OCI-LY7 (cell line): Measurements from ENCODE around the gene SPPL3. TPM values are rescaled to one million over a fixed set of nuclear protein-coding genes. Genes with fewer than 3 reads are reported as not detected.

Source experiments
- BruUV-seq: library from RNA; stranded (reverse); fragments of 400-500 nt; replicated peaks from 2 replicates; lab custom pipeline; 2021; lab: Mats Ljungman, UMichigan
- CTCF ChIA-PET: fragments of 300-600 bp; sonication (Branson Sonifier 250); formaldehyde crosslinking; loops from one replicate; lab custom pipeline; 2022; ENCODE audit warnings: antibody characterized with exemption; ENCODE audit not compliant: unreplicated experiment; lab: Charles Lee
- POLR2A ChIA-PET: fragments of 300-600 bp; sonication (Branson Sonifier 250); formaldehyde crosslinking; loops from one replicate; lab custom pipeline; 2022; ENCODE audit warnings: antibody characterized with exemption; lab: Charles Lee
- DNase-seq: peaks from one replicate; pipeline ENCODE4 v3.0.0-alpha.2; 2015; ENCODE audit warnings: low spot score
- H2AFZ ChIP-seq: fragments of 200-600 bp; sonication (generic), shearing (Covaris generic); 2 replicates; pipeline ENCODE4 v1.6.1; 2014; ENCODE audit warnings: mild to moderate bottlenecking, antibody characterized with exemption, low read length, moderate library complexity
- H3K27ac ChIP-seq: fragments of 200-600 bp; sonication (generic); 2 replicates; pipeline ENCODE4 v1.5.1; 2014; ENCODE audit warnings: mixed run types, low read depth, mild to moderate bottlenecking, moderate library complexity, low read length, inconsistent platforms; ENCODE audit not compliant: poor library complexity, severe bottlenecking
- H3K36me3 ChIP-seq: fragments of 200-600 bp; sonication (generic); 2 replicates; pipeline ENCODE4 v1.6.1; 2014; ENCODE audit warnings: mild to moderate bottlenecking, antibody characterized with exemption, low read length, moderate library complexity, mixed read lengths; ENCODE audit not compliant: insufficient read depth
- H3K4me1 ChIP-seq: fragments of 200-600 bp; sonication (generic); 2 replicates; pipeline ENCODE4 v1.5.1; 2014; ENCODE audit warnings: mild to moderate bottlenecking, low read length; ENCODE audit not compliant: insufficient read depth, poor library complexity, severe bottlenecking
- H3K4me2 ChIP-seq: fragments of 200-600 bp; sonication (generic); 2 replicates; pipeline ENCODE4 v1.6.1; 2014; ENCODE audit warnings: mild to moderate bottlenecking, low read length
- H3K4me3 ChIP-seq: fragments of 200-600 bp; sonication (generic); 2 replicates; pipeline ENCODE4 v1.5.1; 2014; ENCODE audit warnings: mild to moderate bottlenecking, low read depth, low read length; ENCODE audit not compliant: poor library complexity, severe bottlenecking
- H3K79me2 ChIP-seq: fragments of 200-600 bp; sonication (generic); 2 replicates; pipeline ENCODE4 v1.6.1; 2016; ENCODE audit warnings: low read depth, mild to moderate bottlenecking, low read length, moderate library complexity, mixed read lengths; ENCODE audit not compliant: insufficient read depth
- H3K9me2 ChIP-seq: fragments of 200-600 bp; sonication (generic); 2 replicates; pipeline ENCODE4 v1.6.1; 2016; ENCODE audit warnings: mild to moderate bottlenecking, low read length, mixed read lengths; ENCODE audit not compliant: insufficient read depth
- H3K9me3 ChIP-seq: fragments of 200-600 bp; sonication (generic); 2 replicates; pipeline ENCODE4 v1.6.1; 2014; ENCODE audit warnings: mild to moderate bottlenecking, mixed run types, low read length, mixed read lengths
- H4K20me1 ChIP-seq: fragments of 200-600 bp; sonication (generic); 2 replicates; pipeline ENCODE4 v1.6.1; 2014; ENCODE audit warnings: mild to moderate bottlenecking, antibody characterized with exemption, low read length, moderate library complexity, mixed read lengths; ENCODE audit not compliant: insufficient read depth
- EZH2phosphoT487 ChIP-seq: fragments of 200-600 bp; sonication (generic); IDR thresholded peaks from 2 replicates; pipeline ENCODE4 v1.6.1; 2018; ENCODE audit warnings: low read depth, borderline replicate concordance, mild to moderate bottlenecking, mixed run types, antibody characterized with exemption, low read length, moderate library complexity, mixed read lengths
- intact Hi-C: fragments of 100-400 bp; cut with micrococcal nuclease; formaldehyde crosslinking; loops from one replicate; pipeline ENCODE4 v1.10.0; 2022; ENCODE audit not compliant: unreplicated experiment
- total RNA-seq, 2 experiments: library from RNA; depleted of rRNA in 1 of 2; stranded (reverse); fragments of >200 nt in 1 of 2; shearing (Covaris generic) in 1 of 2; gene quantifications; 2 replicates each; pipeline ENCODE4 v1.2.3, GENCODE V29; 2014 to 2022
- TF ChIP-seq, protein P1 (sequence below): fragments of 200-600 bp; sonication (generic); conservative IDR thresholded peaks from 2 replicates; pipeline ENCODE4 v1.5.1; 2014; ENCODE audit warnings: mild to moderate bottlenecking, antibody characterized with exemption, low read length, moderate library complexity, mixed read lengths

The SPPL3 gene
- total RNA-seq, 2 experiments from 2014 or later: 8.6 to 36.6 TPM

DNA sequence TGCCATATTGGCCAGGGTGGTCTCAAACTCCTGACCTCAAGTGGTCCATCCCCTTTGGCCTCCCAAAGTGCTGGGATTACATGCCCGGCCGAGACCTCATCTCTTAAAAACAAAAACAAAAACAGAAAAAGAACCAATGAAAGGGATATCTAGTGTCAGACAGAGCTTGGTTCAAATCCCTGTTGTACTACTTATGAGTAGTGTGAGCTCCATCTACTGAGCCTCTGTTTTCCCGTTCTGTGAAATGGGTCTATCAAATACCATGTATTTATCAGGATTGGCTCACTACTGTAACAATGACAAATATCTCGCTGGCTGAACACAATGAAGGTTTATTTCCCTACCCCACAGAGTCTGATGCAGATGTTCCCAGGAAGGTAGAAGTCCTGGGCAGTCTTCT lies 37.3 kb upstream of the SPPL3 start:
- no peaks in the 10 kb centered on the region for H3K79me2 ChIP-seq
- H3K27ac ChIP-seq: no peak overlapping the region
- DNase-seq: no peak
- H2AFZ ChIP-seq: no peak overlapping the region
- H3K4me3 ChIP-seq: no peak overlapping the region
- intact Hi-C loops: no loop called here
- no peak overlapping the region for H3K4me2 ChIP-seq
- BruUV-seq: no TSS peak
- H3K9me2 ChIP-seq: no peaks in the 10 kb centered on the region
- no peaks in the 10 kb centered on the region for H3K36me3 ChIP-seq
- no peak for TF ChIP-seq EZH2phosphoT487
- H3K9me3 ChIP-seq: no peaks in the 10 kb centered on the region
- H3K4me1 ChIP-seq: no peaks in the 10 kb centered on the region
- H4K20me1 ChIP-seq: no peaks in the 10 kb centered on the region
- CTCF ChIA-PET: no interaction called here
- POLR2A ChIA-PET: interaction anchor here (0.6 kb wide), 1 partner anchor 12 kb away, joined by 3 read pairs; no protein-coding TSS in a partner anchor

DNA sequence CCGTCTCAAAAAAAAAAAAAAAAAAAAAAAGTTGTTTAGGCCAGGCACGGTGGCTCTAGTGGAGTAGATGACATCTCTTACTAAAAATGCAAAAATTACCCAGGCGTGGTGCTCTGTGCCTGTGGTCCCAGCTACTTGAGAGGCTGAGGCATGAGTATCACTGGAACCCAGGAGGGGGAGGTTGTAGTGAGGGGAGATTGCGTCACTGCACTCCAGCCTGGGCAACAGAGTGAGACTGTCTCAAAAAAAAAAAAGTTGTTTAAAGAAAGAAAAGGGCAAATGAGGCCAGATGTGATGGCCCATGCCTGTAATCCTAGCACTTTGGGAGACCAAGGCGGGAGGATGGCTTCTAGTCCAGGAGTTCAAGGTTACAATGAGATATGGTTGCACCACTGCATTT lies 36.6 kb upstream of the SPPL3 start:
- Histone ChIP-seq H4K20me1 (no peaks in the 10 kb centered on the region), H3K27ac (no peak overlapping the region), H2AFZ (no peak overlapping the region), H3K4me1 (no peaks in the 10 kb centered on the region), H3K9me3 (no peaks in the 10 kb centered on the region), H3K79me2 (no peaks in the 10 kb centered on the region), H3K4me2 (no peak overlapping the region), H3K36me3 (no peaks in the 10 kb centered on the region), H3K9me2 (no peaks in the 10 kb centered on the region), H3K4me3 (no peak overlapping the region)
- TF ChIP-seq EZH2phosphoT487: no peak
- TF ChIP-seq, protein P1, sequence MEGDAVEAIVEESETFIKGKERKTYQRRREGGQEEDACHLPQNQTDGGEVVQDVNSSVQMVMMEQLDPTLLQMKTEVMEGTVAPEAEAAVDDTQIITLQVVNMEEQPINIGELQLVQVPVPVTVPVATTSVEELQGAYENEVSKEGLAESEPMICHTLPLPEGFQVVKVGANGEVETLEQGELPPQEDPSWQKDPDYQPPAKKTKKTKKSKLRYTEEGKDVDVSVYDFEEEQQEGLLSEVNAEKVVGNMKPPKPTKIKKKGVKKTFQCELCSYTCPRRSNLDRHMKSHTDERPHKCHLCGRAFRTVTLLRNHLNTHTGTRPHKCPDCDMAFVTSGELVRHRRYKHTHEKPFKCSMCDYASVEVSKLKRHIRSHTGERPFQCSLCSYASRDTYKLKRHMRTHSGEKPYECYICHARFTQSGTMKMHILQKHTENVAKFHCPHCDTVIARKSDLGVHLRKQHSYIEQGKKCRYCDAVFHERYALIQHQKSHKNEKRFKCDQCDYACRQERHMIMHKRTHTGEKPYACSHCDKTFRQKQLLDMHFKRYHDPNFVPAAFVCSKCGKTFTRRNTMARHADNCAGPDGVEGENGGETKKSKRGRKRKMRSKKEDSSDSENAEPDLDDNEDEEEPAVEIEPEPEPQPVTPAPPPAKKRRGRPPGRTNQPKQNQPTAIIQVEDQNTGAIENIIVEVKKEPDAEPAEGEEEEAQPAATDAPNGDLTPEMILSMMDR: no peak
- DNase-seq: no peak
- no TSS peak for BruUV-seq
- ChIA-PET CTCF (no interaction called here), POLR2A (interaction anchor here (0.7 kb wide), 1 partner anchor 140 kb away, joined by 3 read pairs; no protein-coding TSS in a partner anchor)
- intact Hi-C loops: no loop called here

DNA sequence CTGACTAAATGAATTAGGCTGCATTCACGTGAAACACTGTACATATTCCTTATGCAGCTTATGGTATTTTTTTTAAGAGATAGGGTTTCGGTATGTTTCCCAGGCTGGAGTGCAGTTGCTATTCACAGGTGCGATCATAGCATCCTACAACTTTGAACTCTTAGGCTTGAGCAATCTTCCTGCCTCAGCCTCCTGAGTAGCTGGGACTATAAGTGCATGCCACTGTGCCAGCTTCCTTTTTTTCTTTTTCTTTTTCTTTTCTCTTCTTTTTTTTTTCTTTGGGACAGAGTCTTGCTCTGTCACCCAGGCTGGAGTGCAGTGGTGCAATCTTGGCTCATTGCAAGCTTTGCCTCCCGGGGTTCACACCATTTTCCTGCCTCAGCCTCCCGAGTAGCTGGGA lies 35.8 kb upstream of the SPPL3 start:
- Histone ChIP-seq H3K4me3 (no peak overlapping the region), H3K27ac (no peak overlapping the region), H2AFZ (no peak overlapping the region), H3K4me2 (no peak overlapping the region), H3K9me2 (no peaks in the 10 kb centered on the region), H3K4me1 (no peaks in the 10 kb centered on the region), H3K9me3 (no peaks in the 10 kb centered on the region), H4K20me1 (no peaks in the 10 kb centered on the region), H3K79me2 (no peaks in the 10 kb centered on the region), H3K36me3 (no peaks in the 10 kb centered on the region)
- intact Hi-C loops: no loop called here
- POLR2A ChIA-PET: interaction anchor here (0.6 to 2.1 kb wide), 8 partner anchors 9 to 139 kb away, joined by 3 to 9 read pairs (median 4); no protein-coding TSS in a partner anchor
- no peak for TF ChIP-seq EZH2phosphoT487
- DNase-seq: no peak
- no TSS peak for BruUV-seq
- CTCF ChIA-PET: no interaction called here

DNA sequence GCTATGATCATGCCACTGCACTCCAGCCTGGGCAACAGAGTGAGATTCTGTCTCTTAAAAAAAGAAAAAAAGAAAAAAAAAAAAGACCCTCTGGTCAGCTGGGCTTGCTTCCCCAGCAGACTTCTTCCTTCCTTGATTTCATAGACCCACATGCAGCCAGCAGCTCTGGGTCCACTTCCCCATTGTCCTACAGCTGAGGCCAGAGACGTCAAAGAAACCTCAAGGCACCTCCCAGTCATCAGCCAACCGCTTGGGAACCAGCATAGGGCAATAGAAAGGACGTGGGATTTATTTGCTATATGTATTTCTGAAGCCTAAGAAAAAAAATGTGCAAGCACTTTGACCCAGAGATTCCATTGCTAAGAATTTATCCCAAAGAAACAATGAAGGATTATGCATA lies 35.4 kb upstream of the SPPL3 start:
- TF ChIP-seq, protein P1: no peak
- no peak for TF ChIP-seq EZH2phosphoT487
- H3K9me2 ChIP-seq: no peaks in the 10 kb centered on the region
- H3K36me3 ChIP-seq: no peaks in the 10 kb centered on the region
- H3K79me2 ChIP-seq: no peaks in the 10 kb centered on the region
- intact Hi-C loops: no loop called here
- DNase-seq: no peak
- ChIA-PET CTCF (no interaction called here), POLR2A (interaction anchor here (0.6 to 2.1 kb wide), 7 partner anchors 10 to 35 kb away, joined by 3 to 9 read pairs (median 4); no protein-coding TSS in a partner anchor)
- no peaks in the 10 kb centered on the region for H3K9me3 ChIP-seq
- no peaks in the 10 kb centered on the region for H4K20me1 ChIP-seq
- BruUV-seq: no TSS peak
- no peak overlapping the region for H3K27ac ChIP-seq
- H2AFZ ChIP-seq: no peak overlapping the region
- no peak overlapping the region for H3K4me3 ChIP-seq
- H3K4me2 ChIP-seq: no peak overlapping the region
- H3K4me1 ChIP-seq: no peaks in the 10 kb centered on the region
